SU-DHL-6 (cell line): ENCODE data around the gene LYPD6.

Source experiments
- CTCF ChIP-seq: fragments of 200-600 bp; sonication (generic); IDR thresholded peaks from one replicate; pipeline ENCODE4 v1.5.1; 2017; ENCODE audit warnings: antibody characterized with exemption, mild to moderate bottlenecking, low read length, moderate library complexity; ENCODE audit not compliant: insufficient read depth, poor library complexity, severe bottlenecking
- EZH2phosphoT487 ChIP-seq: fragments of 200-600 bp; sonication (generic), shearing (Covaris generic); conservative IDR thresholded peaks from 2 replicates; pipeline ENCODE4 v1.6.1; 2018; ENCODE audit warnings: mild to moderate bottlenecking, antibody characterized with exemption, low read length, moderate library complexity, mixed read lengths

GRCh38 chr2:149473068-149473467, 142.7 kb downstream of the LYPD6 start:
- TF ChIP-seq CTCF (no peak), EZH2phosphoT487 (no peak)
